HCT116 (cell line): Measurements from ENCODE around the gene NEMP1. TPM values are rescaled to one million over a fixed set of nuclear protein-coding genes. Genes with fewer than 3 reads are reported as not detected.
A peak's percentile ranks its signal among the peaks of the same experiment; 100 is the strongest.

Experiments
- ATAC-seq: fragments of 200-7000 bp; cut with Tn5 transposase; 2 replicates; pipeline ENCODE4 v1.9.1; 2020; ENCODE audit warnings: mild to moderate bottlenecking, moderate library complexity
- BruUV-seq: library from RNA; stranded (reverse); fragments of 400-500 nt; replicated peaks from 2 replicates; lab custom pipeline; 2021; lab: Mats Ljungman, UMichigan
- CTCF ChIA-PET: fragments of 300-600 bp; sonication (Branson Sonifier 250); formaldehyde crosslinking; loops from one replicate; lab custom pipeline; 2021; ENCODE audit warnings: antibody characterized with exemption; lab: Charles Lee
- POLR2A ChIA-PET: fragments of 300-600, 350-600 bp; sonication (Branson Sonifier 250); formaldehyde crosslinking; loops from one replicate; lab custom pipeline; 2021; ENCODE audit warnings: antibody characterized with exemption; lab: Charles Lee
- RAD21 ChIA-PET, 2 experiments: fragments of 300-600 bp; sonication (Branson Sonifier 250); formaldehyde crosslinking; loops; one replicate each; lab custom pipeline; 2023; ENCODE audit warnings: low total read pairs in 2 of 2; ENCODE audit not compliant: uncharacterized antibody in 2 of 2, unreplicated experiment in 2 of 2, low non-redundant PET in 1 of 2; lab: Charles Lee
- DNase-seq: peaks from one replicate; pipeline ENCODE4 v3.0.0-alpha.2; 2010; ENCODE audit warnings: low read depth, low spot score
- H2AFZ ChIP-seq: fragments of 200-600 bp; shearing (Covaris generic), sonication (generic); 2 replicates; pipeline ENCODE4 v1.6.1; 2017; ENCODE audit warnings: low read depth, mixed run types, mixed read lengths, antibody characterized with exemption, low read length; ENCODE audit not compliant: poor library complexity, severe bottlenecking
- H3K27ac ChIP-seq: 2 replicates; pipeline ENCODE4 v1.5.1; 2012; ENCODE audit warnings: low read depth, low read length
- H3K27me3 ChIP-seq: fragments of 200-600 bp; sonication (generic); 2 replicates; pipeline ENCODE4 v1.6.1; 2016; ENCODE audit warnings: mixed run types, low read length, mixed read lengths; ENCODE audit not compliant: insufficient read depth
- H3K36me3 ChIP-seq, 2 experiments: fragments of 200-500 bp in 1 of 2; fragments of 200-600 bp in 1 of 2; sonication (Bioruptor generic) in 1 of 2; sonication (generic) in 1 of 2; 2 replicates each; pipeline versions ENCODE4 v1.5.1 to v1.6.1; 2014 to 2016; ENCODE audit warnings: low read length in 2 of 2, inconsistent platforms in 1 of 2, mixed read lengths in 1 of 2, mixed run types in 1 of 2; ENCODE audit not compliant: insufficient read depth in 2 of 2, control insufficient read depth in 1 of 2
- H3K4me1 ChIP-seq, 2 experiments: fragments of 200-600 bp in 1 of 2; sonication (generic) in 1 of 2; 2 replicates each; pipeline versions ENCODE4 v1.5.1 to v1.6.1; 2012 to 2017; ENCODE audit warnings: low read length in 2 of 2, inconsistent platforms in 1 of 2, mild to moderate bottlenecking in 1 of 2, mixed read lengths in 1 of 2, mixed run types in 1 of 2, moderate library complexity in 1 of 2; ENCODE audit not compliant: insufficient read depth in 2 of 2, control insufficient read depth in 1 of 2
- H3K4me2 ChIP-seq: fragments of 200-600 bp; sonication (generic); 2 replicates; pipeline ENCODE4 v1.6.1; 2017; ENCODE audit warnings: mixed run types, low read length, mixed read lengths
- H3K4me3 ChIP-seq, 2 experiments: fragments of 200-600 bp in 1 of 2; sonication (generic) in 1 of 2; replicated peaks in 1 of 2; 2 replicates each; pipeline ENCODE4 v1.5.1; 2011 to 2016; ENCODE audit warnings: low read length in 2 of 2, control low read depth in 1 of 2, low read depth in 1 of 2, mild to moderate bottlenecking in 1 of 2, mixed read lengths in 1 of 2, mixed run types in 1 of 2
- H3K79me2 ChIP-seq: fragments of 200-600 bp; sonication (generic); 2 replicates; pipeline ENCODE4 v1.6.1; 2017; ENCODE audit warnings: mild to moderate bottlenecking, mixed run types, low read length, moderate library complexity, mixed read lengths; ENCODE audit not compliant: insufficient read depth
- H3K9ac ChIP-seq: fragments of 200-600 bp; sonication (generic); 2 replicates; pipeline ENCODE4 v1.6.1; 2016; ENCODE audit warnings: low read length, mixed read lengths
- H3K9me2 ChIP-seq: fragments of 200-600 bp; sonication (generic), shearing (Covaris generic); 2 replicates; pipeline ENCODE4 v1.6.1; 2017; ENCODE audit warnings: mixed run types, mild to moderate bottlenecking, moderate library complexity; ENCODE audit not compliant: insufficient read depth
- H3K9me3 ChIP-seq, 2 experiments: fragments of 200-500 bp in 1 of 2; fragments of 200-600 bp in 1 of 2; sonication (Bioruptor generic) in 1 of 2; sonication (generic) in 1 of 2; 2 replicates each; pipeline ENCODE4 v1.6.1; 2014 to 2017; ENCODE audit warnings: low read length in 2 of 2, mixed read lengths in 2 of 2, inconsistent platforms in 1 of 2, low read depth in 1 of 2, mild to moderate bottlenecking in 1 of 2, mixed run types in 1 of 2, moderate library complexity in 1 of 2; ENCODE audit not compliant: control insufficient read depth in 1 of 2, insufficient read depth in 1 of 2
- H4K20me1 ChIP-seq: fragments of 200-600 bp; sonication (generic), shearing (Covaris generic); 2 replicates; pipeline ENCODE4 v1.6.1; 2017; ENCODE audit warnings: mixed run types, mild to moderate bottlenecking, moderate library complexity; ENCODE audit not compliant: insufficient read depth
- CBX3 ChIP-seq: IDR thresholded peaks from 2 replicates; pipeline ENCODE4 v1.6.1; 2012; ENCODE audit warnings: low read depth
- CEBPB ChIP-seq: IDR thresholded peaks from 2 replicates; pipeline ENCODE4 v1.6.1; 2012; ENCODE audit warnings: low read depth
- CTCF ChIP-seq, 3 experiments: fragments of 200-600 bp in 1 of 3; sonication (generic) in 1 of 3; IDR thresholded peaks in 2 of 3; conservative IDR thresholded peaks in 1 of 3; 2 replicates each; pipeline ENCODE4 v1.5.1; 2012 to 2017; ENCODE audit warnings: low read depth in 2 of 3, low read length in 2 of 3, antibody characterized with exemption in 1 of 3, borderline replicate concordance in 1 of 3, control low read depth in 1 of 3, mild to moderate bottlenecking in 1 of 3, mixed read lengths in 1 of 3, mixed run types in 1 of 3, moderate library complexity in 1 of 3; ENCODE audit not compliant: insufficient read depth in 1 of 3
- EGR1 ChIP-seq: IDR thresholded peaks from 2 replicates; pipeline ENCODE4 v1.6.1; 2012; ENCODE audit warnings: low read depth
- ELF1 ChIP-seq: IDR thresholded peaks from 2 replicates; pipeline ENCODE4 v1.6.1; 2012; ENCODE audit warnings: low read depth, borderline replicate concordance
- EZH2 ChIP-seq: fragments of 200-600 bp; sonication (generic); IDR thresholded peaks from 2 replicates; pipeline ENCODE4 v1.6.1; 2017; ENCODE audit warnings: antibody characterized with exemption, mixed run types
- EZH2phosphoT487 ChIP-seq: fragments of 200-600 bp; IDR thresholded peaks from 2 replicates; pipeline ENCODE4 v1.6.1; 2018; ENCODE audit warnings: antibody characterized with exemption, borderline replicate concordance
- FOSL1 ChIP-seq: IDR thresholded peaks from 2 replicates; pipeline ENCODE4 v1.6.1; 2012; ENCODE audit warnings: low read depth
- JUND ChIP-seq: IDR thresholded peaks from 2 replicates; pipeline ENCODE4 v1.6.1; 2012
- POLR2A ChIP-seq: IDR thresholded peaks from 2 replicates; pipeline ENCODE4 v1.7.0; 2011; ENCODE audit warnings: borderline replicate concordance; ENCODE audit not compliant: insufficient read depth, insufficient read length; ENCODE audit errors: extremely low read depth
- POLR2AphosphoS5 ChIP-seq: IDR thresholded peaks from 2 replicates; pipeline ENCODE4 v1.6.1; 2011; ENCODE audit warnings: mild to moderate bottlenecking, low read depth, low read length, moderate library complexity
- REST ChIP-seq: IDR thresholded peaks from 2 replicates; pipeline ENCODE4 v1.6.1; 2012; ENCODE audit warnings: low read depth
- SP1 ChIP-seq: IDR thresholded peaks from 2 replicates; pipeline ENCODE4 v1.6.1; 2012; ENCODE audit warnings: low read depth
- SRF ChIP-seq: IDR thresholded peaks from 2 replicates; pipeline ENCODE4 v1.6.1; 2012; ENCODE audit warnings: low read depth
- TCF7L2 ChIP-seq: IDR thresholded peaks from 2 replicates; pipeline ENCODE4 v1.7.0; 2011; ENCODE audit warnings: borderline replicate concordance, inconsistent platforms; ENCODE audit not compliant: insufficient read depth, insufficient read length; ENCODE audit errors: extremely low read depth
- YY1 ChIP-seq: IDR thresholded peaks from 2 replicates; pipeline ENCODE4 v1.6.1; 2011; ENCODE audit warnings: low read length, low read depth, moderate library complexity, mild to moderate bottlenecking; ENCODE audit not compliant: insufficient replicate concordance; ENCODE audit errors: extremely low read depth
- ZBTB33 ChIP-seq: IDR thresholded peaks from 2 replicates; pipeline ENCODE4 v1.6.1; 2011; ENCODE audit warnings: mild to moderate bottlenecking, low read length, moderate library complexity; ENCODE audit not compliant: insufficient replicate concordance; ENCODE audit errors: extremely low read depth
- intact Hi-C: fragments of 100-400 bp; cut with micrococcal nuclease; formaldehyde crosslinking; loops from 2 replicates; pipeline ENCODE4 v1.10.0; 2022
- total RNA-seq: library from RNA; stranded (reverse); gene quantifications from one replicate; pipeline ENCODE4 v1.2.1, GENCODE V29; 2021; ENCODE audit not compliant: unreplicated experiment
- TF ChIP-seq, protein P1 (sequence below): IDR thresholded peaks from 2 replicates; pipeline ENCODE4 v1.6.1; 2012

NEMP1 gene
- total RNA-seq, 1 experiment from 2014 or later = 35.2 TPM

DNA sequence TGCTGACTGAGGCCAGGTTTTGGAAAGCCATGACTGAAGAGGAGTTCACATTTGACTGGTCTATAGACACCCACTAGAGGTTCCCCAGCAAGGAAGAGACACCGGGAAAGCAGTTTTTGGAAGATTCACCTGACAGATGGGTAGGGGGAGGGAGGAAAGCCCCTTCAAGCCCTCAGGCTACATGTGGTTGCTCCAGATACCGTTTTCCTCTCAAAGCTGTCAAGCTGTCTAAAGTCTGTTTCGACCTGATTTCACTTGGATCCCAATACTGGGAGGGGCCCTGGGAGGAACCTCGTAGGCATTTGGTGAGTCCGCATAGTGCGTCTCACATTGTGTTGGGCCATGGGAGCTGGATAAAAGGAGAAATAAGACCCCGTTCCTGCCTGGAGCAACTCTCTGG is 48.0 kb upstream of the NEMP1 start:
- intact Hi-C loops = loop anchor here (10.0 kb wide), 1 partner anchor 118 kb away; no protein-coding TSS in a partner anchor
- H3K79me2 ChIP-seq = no peaks in the 10 kb centered on the region
- no TSS peak for BruUV-seq
- no peaks in the 10 kb centered on the region for H3K27me3 ChIP-seq
- no peaks in the 10 kb centered on the region for H3K9me2 ChIP-seq
- H3K4me2 ChIP-seq = peak overlapping the region; percentile 99
- ChIA-PET CTCF (interaction anchor here (2.8 to 5.8 kb wide), 3 partner anchors 15 to 56 kb away, joined by 25 to 44 read pairs (median 40); partner anchors contain the start of gene STAT6), RAD21 (interaction anchor here in 1 of 2 experiments (1.2 kb wide), 1 partner anchor 14 kb away, joined by 3 read pairs; no protein-coding TSS in a partner anchor), POLR2A (no interaction called here)
- H3K4me1 ChIP-seq = peaks cover 9 to 32% of the 10 kb centered on the region in 2 experiments
- no peak for DNase-seq
- H2AFZ ChIP-seq = no peak overlapping the region
- peaks cover 6 to 7% of the 10 kb centered on the region in 2 experiments; a peak in 1 of 4 replicates for H3K9me3 ChIP-seq
- no peaks in the 10 kb centered on the region for H4K20me1 ChIP-seq
- TF ChIP-seq, protein P1, sequence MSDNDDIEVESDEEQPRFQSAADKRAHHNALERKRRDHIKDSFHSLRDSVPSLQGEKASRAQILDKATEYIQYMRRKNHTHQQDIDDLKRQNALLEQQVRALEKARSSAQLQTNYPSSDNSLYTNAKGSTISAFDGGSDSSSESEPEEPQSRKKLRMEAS = no peak
- TF ChIP-seq YY1 = no peak
- TF ChIP-seq POLR2A = no peak
- TF ChIP-seq CBX3 = no peak
- TF ChIP-seq POLR2AphosphoS5 = no peak
- no peak for TF ChIP-seq ZBTB33
- TF ChIP-seq SP1 = no peak
- no peak for TF ChIP-seq REST
- TF ChIP-seq EGR1 = no peak
- no peak for TF ChIP-seq CTCF (IDR thresholded peaks at IDR 0.05 in 2 of 3, conservative IDR thresholded peaks at IDR 0.05 in 1 of 3; ENCODE audit: borderline replicate concordance in 1 of 3, insufficient read depth in 1 of 3, low read depth in 2 of 3, low read length in 2 of 3)
- no peak for TF ChIP-seq SRF
- TF ChIP-seq EZH2 = no peak
- TF ChIP-seq ELF1 = no peak
- no peak for TF ChIP-seq TCF7L2
- TF ChIP-seq JUND = no peak
- TF ChIP-seq CEBPB = no peak
- TF ChIP-seq FOSL1 = no peak
- no peak for TF ChIP-seq EZH2phosphoT487
- H3K27ac ChIP-seq = peak overlapping the region; percentile 79
- peak overlapping the region in 1 of 2 experiments; percentile 80; a peak in 2 of 4 replicates for H3K4me3 ChIP-seq
- H3K9ac ChIP-seq = peak overlapping the region; percentile 79; the same call in 1 of the 2 replicates
- no peaks in the 10 kb centered on the region for H3K36me3 ChIP-seq
- no peak for ATAC-seq
